ENCODE measurements around the gene QRICH1. TPM values are rescaled to one million over a fixed set of nuclear protein-coding genes. Genes with fewer than 3 reads are reported as not detected.

The QRICH1 gene
- total and polyA plus RNA-seq, 2 of the 13 experiments (the other 11 are each of a cell fraction or from before 2014, with no cell fraction given), result 52.6 to 102 TPM

- DNase-seq (ENCODE audit: low spot score) (no peak), ATAC-seq (peak; percentile 2), FAIRE-seq (no peak)
- peak overlapping the region; percentile 99 for H3K9ac ChIP-seq (ENCODE audit: insufficient read depth, low read depth, low read length)
- peaks cover 27% of the 10 kb centered on the region for H3K79me2 ChIP-seq (ENCODE audit: insufficient read depth, low read length)
- no peaks in the 10 kb centered on the region for H3K9me3 ChIP-seq (ENCODE audit: low read length)
- H4K20me1 ChIP-seq (ENCODE audit: insufficient read depth, low read length), result peaks cover 1% of the 10 kb centered on the region; the same call in 1 of the 2 replicates
- ChIA-PET POLR2A (interaction anchor here (0.6 to 11.1 kb wide), 20 partner anchors 9 to 547 kb away, joined by 3 to 280 read pairs (median 6); partner anchors contain the start of genes ARIH2, IMPDH2, KLHDC8B and LAMB2), CTCF (ENCODE audit: low intra/inter-chr PET ratio, low total read pairs) (no interaction called here)
- no peaks in the 10 kb centered on the region; a peak in 1 of 5 replicates for H3K27me3 ChIP-seq (ENCODE audit: control insufficient read depth in 1 of 2, insufficient read depth in 2 of 2, low read length in 2 of 2)
- intact Hi-C loops (cut with micrococcal nuclease; ENCODE audit: unreplicated experiment), result loop anchor here (5.0 kb wide), 1 partner anchor 72 kb away; the partner anchor contains the start of gene QRICH1
- H3K36me3 ChIP-seq (replicated peaks in 1 of 2; ENCODE audit: control insufficient read depth in 1 of 2, insufficient read depth in 2 of 2, low read length in 2 of 2), result peaks cover 11 to 27% of the 10 kb centered on the region in 2 experiments; a peak in 4 of 5 replicates
- H3K27ac ChIP-seq (ENCODE audit: extremely low read length, insufficient read depth, low read length), result peak overlapping the region; percentile 99
- H3K4me3 ChIP-seq (replicated peaks in 1 of 3; ENCODE audit: insufficient read depth in 1 of 3, low read depth in 2 of 3, low read length in 3 of 3), result peak overlapping the region; percentile 80 to 96 (median 89)
- BruUV-seq (replicated peaks), result TSS peak; percentile 86
- in situ Hi-C loops (cut with HindIII; ENCODE audit: extremely low pct_ligation_motif_present, low pct_unique_long_range_greater_than_20kb), result no loop called here
- H2AFZ ChIP-seq (ENCODE audit: low read length), result no peak overlapping the region
- peak overlapping the region; percentile 89 for H3K4me2 ChIP-seq (ENCODE audit: low read depth, low read length)
- WGBS (ENCODE audit: low lambda C conversion rate), result 0% methylated on average over 10 of the region's 51 CpGs
- peaks cover 48% of the 10 kb centered on the region for H3K4me1 ChIP-seq (ENCODE audit: insufficient read depth, low read length)
- TF ChIP-seq ZNF841 (CRISPR knock-in tag; IDR thresholded peaks at IDR 0.05; ENCODE audit: borderline replicate concordance) (no peak), ZNF761 (CRISPR knock-in tag; conservative IDR thresholded peaks at IDR 0.05) (peak; percentile 9; the same call in 1 of the 2 replicates), WIZ (CRISPR knock-in tag; IDR thresholded peaks at IDR 0.05) (peak; percentile 28; the same call in 1 of the 2 replicates), SOX6 (IDR thresholded peaks at IDR 0.05) (no peak), SOX6 (CRISPR knock-in tag; IDR thresholded peaks at IDR 0.05) (no peak), PRDM4 (CRISPR knock-in tag; IDR thresholded peaks at IDR 0.05; ENCODE audit: borderline replicate concordance) (no peak), TFAP4 (IDR thresholded peaks at IDR 0.05; ENCODE audit: borderline replicate concordance, low read depth) (peak; percentile 75; the same call in 1 of the 2 replicates), ZSCAN31 (CRISPR knock-in tag; IDR thresholded peaks at IDR 0.05; ENCODE audit: low read depth) (peak; percentile 15; the same call in 1 of the 2 replicates), PRDM10 (CRISPR knock-in tag; IDR thresholded peaks at IDR 0.05; ENCODE audit: low read depth) (peak; percentile 24), PRMT3 (CRISPR knock-in tag; IDR thresholded peaks at IDR 0.05; ENCODE audit: borderline replicate concordance, low read depth) (no peak), TCF7L2 (IDR thresholded peaks at IDR 0.05; ENCODE audit: low read depth, low read length) (no peak), BATF2 (CRISPR knock-in tag; IDR thresholded peaks at IDR 0.05) (0 out of 2 replicates have a peak, but pooled peaks have one; percentile 56)
These were observed 73.3 kb downstream of the QRICH1 start for GRCh38 chr3:49020330-49021212.

Measured in HepG2 (cell line).